ENCODE results near the gene GAS2L1.
A peak's percentile ranks its signal among the peaks of the same experiment; 100 is the strongest.
"Not testable (repeated sequence)": the region's sequence is repeated elsewhere in the genome, so short reads cannot be mapped to it uniquely, and the experiment has no call there.

Gene GAS2L1

GRCh38 chr22:29344137-29344536, 37.7 kb downstream of the GAS2L1 start:
- in situ Hi-C loops (cut with HindIII; ENCODE audit: low pct_ligation_motif_present, low sequenced_read_pairs) = no loop called here

GRCh38 chr22:29344889-29345288, 38.4 kb downstream of the GAS2L1 start:
- DNase-seq; H3K27me3 ChIP-seq (replicated peaks); H3K4me3 ChIP-seq (ENCODE audit: low read depth, low read length); H3K27ac ChIP-seq; in situ Hi-C loops (cut with HindIII; ENCODE audit: low pct_ligation_motif_present, low sequenced_read_pairs): not testable (repeated sequence)
- H3K36me3 ChIP-seq (replicated peaks) = peaks cover 53% of the 10 kb centered on the region

More at GRCh38 chr22:29344137-29344536, 37.7 kb downstream of the GAS2L1 start:
- Histone ChIP-seq H3K27me3 (replicated peaks) (no peaks in the 10 kb centered on the region), H3K27ac (peak overlapping the region; percentile 45), H3K4me3 (ENCODE audit: low read depth, low read length) (no peak overlapping the region), H3K36me3 (replicated peaks) (peaks cover 54% of the 10 kb centered on the region)
- peak; percentile 90 for DNase-seq
- TF ChIP-seq, protein P1, sequence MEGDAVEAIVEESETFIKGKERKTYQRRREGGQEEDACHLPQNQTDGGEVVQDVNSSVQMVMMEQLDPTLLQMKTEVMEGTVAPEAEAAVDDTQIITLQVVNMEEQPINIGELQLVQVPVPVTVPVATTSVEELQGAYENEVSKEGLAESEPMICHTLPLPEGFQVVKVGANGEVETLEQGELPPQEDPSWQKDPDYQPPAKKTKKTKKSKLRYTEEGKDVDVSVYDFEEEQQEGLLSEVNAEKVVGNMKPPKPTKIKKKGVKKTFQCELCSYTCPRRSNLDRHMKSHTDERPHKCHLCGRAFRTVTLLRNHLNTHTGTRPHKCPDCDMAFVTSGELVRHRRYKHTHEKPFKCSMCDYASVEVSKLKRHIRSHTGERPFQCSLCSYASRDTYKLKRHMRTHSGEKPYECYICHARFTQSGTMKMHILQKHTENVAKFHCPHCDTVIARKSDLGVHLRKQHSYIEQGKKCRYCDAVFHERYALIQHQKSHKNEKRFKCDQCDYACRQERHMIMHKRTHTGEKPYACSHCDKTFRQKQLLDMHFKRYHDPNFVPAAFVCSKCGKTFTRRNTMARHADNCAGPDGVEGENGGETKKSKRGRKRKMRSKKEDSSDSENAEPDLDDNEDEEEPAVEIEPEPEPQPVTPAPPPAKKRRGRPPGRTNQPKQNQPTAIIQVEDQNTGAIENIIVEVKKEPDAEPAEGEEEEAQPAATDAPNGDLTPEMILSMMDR (IDR thresholded peaks at IDR 0.05; ENCODE audit: low read depth, low read length, missing control alignments) = no peak

DNA sequence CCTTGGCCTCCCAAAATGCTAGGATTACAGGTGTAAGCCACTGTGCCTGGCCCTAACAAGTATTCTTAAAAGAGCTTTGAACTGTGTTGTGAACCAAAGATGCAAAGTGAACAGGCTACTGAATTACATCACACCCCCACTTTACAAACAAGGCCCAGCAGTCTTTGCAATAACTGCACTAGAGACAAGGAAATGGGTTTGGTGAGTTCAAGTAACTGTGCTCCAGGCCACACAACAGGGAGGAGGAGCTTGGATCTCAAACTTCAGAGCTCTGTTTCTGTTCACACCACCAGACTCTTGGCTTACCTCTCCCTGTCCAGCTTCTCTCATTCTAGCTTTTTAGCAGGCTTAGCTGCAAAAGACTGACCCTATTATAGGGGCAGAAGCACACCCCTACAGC, 39.5 kb downstream of the GAS2L1 start:
- in situ Hi-C loops (cut with HindIII; ENCODE audit: low pct_ligation_motif_present, low sequenced_read_pairs) = no loop called here
- no peak overlapping the region for H3K4me3 ChIP-seq (ENCODE audit: low read depth, low read length)
- TF ChIP-seq, protein P1 (IDR thresholded peaks at IDR 0.05; ENCODE audit: low read depth, low read length, missing control alignments) = no peak
- DNase-seq = no peak
- H3K27me3 ChIP-seq (replicated peaks) = no peaks in the 10 kb centered on the region
- no peak overlapping the region for H3K27ac ChIP-seq
- H3K36me3 ChIP-seq (replicated peaks) = peaks cover 49% of the 10 kb centered on the region

DNA sequence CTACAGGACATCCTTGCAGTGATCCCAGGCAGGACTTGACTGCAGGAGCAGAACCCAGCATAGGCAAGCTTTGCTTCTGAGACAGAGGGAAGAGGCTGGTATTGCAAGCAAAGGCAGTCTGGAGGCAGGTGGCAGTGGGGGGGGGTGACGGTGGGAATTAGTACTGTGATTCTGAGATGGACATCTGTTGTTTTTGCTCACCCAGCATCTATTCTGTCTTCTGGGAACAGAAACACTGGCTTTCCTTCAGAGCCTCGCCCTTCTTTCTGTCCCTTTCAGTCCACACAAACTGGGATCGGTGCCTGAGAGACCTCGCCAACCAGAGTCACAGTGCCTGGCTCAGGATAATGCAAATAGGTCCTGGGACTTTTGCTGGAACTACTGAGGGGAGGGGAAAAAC, 40.2 kb downstream of the GAS2L1 start:
- in situ Hi-C loops (cut with HindIII; ENCODE audit: low pct_ligation_motif_present, low sequenced_read_pairs) = no loop called here

GRCh38 chr22:29348041-29348440, 41.6 kb downstream of the GAS2L1 start:
- TF ChIP-seq, protein P1 (IDR thresholded peaks at IDR 0.05; ENCODE audit: low read depth, low read length, missing control alignments) = no peak
- in situ Hi-C loops (cut with HindIII; ENCODE audit: low pct_ligation_motif_present, low sequenced_read_pairs) = no loop called here
- no peak for DNase-seq
- Histone ChIP-seq H3K27ac (no peak overlapping the region), H3K36me3 (replicated peaks) (peaks cover 55% of the 10 kb centered on the region), H3K27me3 (replicated peaks) (no peaks in the 10 kb centered on the region), H3K4me3 (ENCODE audit: low read depth, low read length) (no peak overlapping the region)

More for the DNA sequence above, 40.2 kb downstream of the GAS2L1 start:
- no peak overlapping the region for H3K27ac ChIP-seq
- no peak overlapping the region for H3K4me3 ChIP-seq (ENCODE audit: low read depth, low read length)
- TF ChIP-seq, protein P1 (IDR thresholded peaks at IDR 0.05; ENCODE audit: low read depth, low read length, missing control alignments) = no peak
- no peaks in the 10 kb centered on the region for H3K27me3 ChIP-seq (replicated peaks)
- H3K36me3 ChIP-seq (replicated peaks) = peaks cover 49% of the 10 kb centered on the region
- no peak for DNase-seq

GRCh38 chr22:29348956-29349355, 42.5 kb downstream of the GAS2L1 start:
- Histone ChIP-seq H3K27ac (no peak overlapping the region), H3K4me3 (ENCODE audit: low read depth, low read length) (no peak overlapping the region), H3K36me3 (replicated peaks) (peaks cover 64% of the 10 kb centered on the region), H3K27me3 (replicated peaks) (no peaks in the 10 kb centered on the region)
- in situ Hi-C loops (cut with HindIII; ENCODE audit: low pct_ligation_motif_present, low sequenced_read_pairs) = no loop called here
- DNase-seq = no peak
- TF ChIP-seq, protein P1 (IDR thresholded peaks at IDR 0.05; ENCODE audit: low read depth, low read length, missing control alignments) = no peak

Data from brain microvascular endothelial cell (primary cell).